HCT116 (cell line): ENCODE results near the gene ZNF490. TPM values are rescaled to one million over a fixed set of nuclear protein-coding genes. Genes with fewer than 3 reads are reported as not detected.
A peak's percentile ranks its signal among the peaks of the same experiment; 100 is the strongest.

Source experiments
- ATAC-seq: fragments of 200-7000 bp; cut with Tn5 transposase; 2 replicates; pipeline ENCODE4 v1.9.1; 2020; ENCODE audit warnings: mild to moderate bottlenecking, moderate library complexity
- BruUV-seq: library from RNA; stranded (reverse); fragments of 400-500 nt; replicated peaks from 2 replicates; lab custom pipeline; 2021; lab: Mats Ljungman, UMichigan
- CTCF ChIA-PET: fragments of 300-600 bp; sonication (Branson Sonifier 250); formaldehyde crosslinking; loops from one replicate; lab custom pipeline; 2021; ENCODE audit warnings: antibody characterized with exemption; lab: Charles Lee
- POLR2A ChIA-PET: fragments of 300-600, 350-600 bp; sonication (Branson Sonifier 250); formaldehyde crosslinking; loops from one replicate; lab custom pipeline; 2021; ENCODE audit warnings: antibody characterized with exemption; lab: Charles Lee
- RAD21 ChIA-PET, 2 experiments: fragments of 300-600 bp; sonication (Branson Sonifier 250); formaldehyde crosslinking; loops; one replicate each; lab custom pipeline; 2023; ENCODE audit warnings: low total read pairs in 2 of 2; ENCODE audit not compliant: uncharacterized antibody in 2 of 2, unreplicated experiment in 2 of 2, low non-redundant PET in 1 of 2; lab: Charles Lee
- DNase-seq: peaks from one replicate; pipeline ENCODE4 v3.0.0-alpha.2; 2010; ENCODE audit warnings: low read depth, low spot score
- H2AFZ ChIP-seq: fragments of 200-600 bp; shearing (Covaris generic), sonication (generic); 2 replicates; pipeline ENCODE4 v1.6.1; 2017; ENCODE audit warnings: low read depth, mixed run types, mixed read lengths, antibody characterized with exemption, low read length; ENCODE audit not compliant: poor library complexity, severe bottlenecking
- H3K27ac ChIP-seq: 2 replicates; pipeline ENCODE4 v1.5.1; 2012; ENCODE audit warnings: low read depth, low read length
- H3K27me3 ChIP-seq: fragments of 200-600 bp; sonication (generic); 2 replicates; pipeline ENCODE4 v1.6.1; 2016; ENCODE audit warnings: mixed run types, low read length, mixed read lengths; ENCODE audit not compliant: insufficient read depth
- H3K36me3 ChIP-seq, 2 experiments: fragments of 200-500 bp in 1 of 2; fragments of 200-600 bp in 1 of 2; sonication (Bioruptor generic) in 1 of 2; sonication (generic) in 1 of 2; 2 replicates each; pipeline versions ENCODE4 v1.5.1 to v1.6.1; 2014 to 2016; ENCODE audit warnings: low read length in 2 of 2, inconsistent platforms in 1 of 2, mixed read lengths in 1 of 2, mixed run types in 1 of 2; ENCODE audit not compliant: insufficient read depth in 2 of 2, control insufficient read depth in 1 of 2
- H3K4me1 ChIP-seq, 2 experiments: fragments of 200-600 bp in 1 of 2; sonication (generic) in 1 of 2; 2 replicates each; pipeline versions ENCODE4 v1.5.1 to v1.6.1; 2012 to 2017; ENCODE audit warnings: low read length in 2 of 2, inconsistent platforms in 1 of 2, mild to moderate bottlenecking in 1 of 2, mixed read lengths in 1 of 2, mixed run types in 1 of 2, moderate library complexity in 1 of 2; ENCODE audit not compliant: insufficient read depth in 2 of 2, control insufficient read depth in 1 of 2
- H3K4me2 ChIP-seq: fragments of 200-600 bp; sonication (generic); 2 replicates; pipeline ENCODE4 v1.6.1; 2017; ENCODE audit warnings: mixed run types, low read length, mixed read lengths
- H3K4me3 ChIP-seq, 2 experiments: fragments of 200-600 bp in 1 of 2; sonication (generic) in 1 of 2; replicated peaks in 1 of 2; 2 replicates each; pipeline ENCODE4 v1.5.1; 2011 to 2016; ENCODE audit warnings: low read length in 2 of 2, control low read depth in 1 of 2, low read depth in 1 of 2, mild to moderate bottlenecking in 1 of 2, mixed read lengths in 1 of 2, mixed run types in 1 of 2
- H3K79me2 ChIP-seq: fragments of 200-600 bp; sonication (generic); 2 replicates; pipeline ENCODE4 v1.6.1; 2017; ENCODE audit warnings: mild to moderate bottlenecking, mixed run types, low read length, moderate library complexity, mixed read lengths; ENCODE audit not compliant: insufficient read depth
- H3K9ac ChIP-seq: fragments of 200-600 bp; sonication (generic); 2 replicates; pipeline ENCODE4 v1.6.1; 2016; ENCODE audit warnings: low read length, mixed read lengths
- H3K9me2 ChIP-seq: fragments of 200-600 bp; sonication (generic), shearing (Covaris generic); 2 replicates; pipeline ENCODE4 v1.6.1; 2017; ENCODE audit warnings: mixed run types, mild to moderate bottlenecking, moderate library complexity; ENCODE audit not compliant: insufficient read depth
- H3K9me3 ChIP-seq, 2 experiments: fragments of 200-500 bp in 1 of 2; fragments of 200-600 bp in 1 of 2; sonication (Bioruptor generic) in 1 of 2; sonication (generic) in 1 of 2; 2 replicates each; pipeline ENCODE4 v1.6.1; 2014 to 2017; ENCODE audit warnings: low read length in 2 of 2, mixed read lengths in 2 of 2, inconsistent platforms in 1 of 2, low read depth in 1 of 2, mild to moderate bottlenecking in 1 of 2, mixed run types in 1 of 2, moderate library complexity in 1 of 2; ENCODE audit not compliant: control insufficient read depth in 1 of 2, insufficient read depth in 1 of 2
- H4K20me1 ChIP-seq: fragments of 200-600 bp; sonication (generic), shearing (Covaris generic); 2 replicates; pipeline ENCODE4 v1.6.1; 2017; ENCODE audit warnings: mixed run types, mild to moderate bottlenecking, moderate library complexity; ENCODE audit not compliant: insufficient read depth
- EGR1 ChIP-seq: IDR thresholded peaks from 2 replicates; pipeline ENCODE4 v1.6.1; 2012; ENCODE audit warnings: low read depth
- EZH2 ChIP-seq: fragments of 200-600 bp; sonication (generic); IDR thresholded peaks from 2 replicates; pipeline ENCODE4 v1.6.1; 2017; ENCODE audit warnings: antibody characterized with exemption, mixed run types
- FOSL1 ChIP-seq: IDR thresholded peaks from 2 replicates; pipeline ENCODE4 v1.6.1; 2012; ENCODE audit warnings: low read depth
- RAD21 ChIP-seq: IDR thresholded peaks from 2 replicates; pipeline ENCODE4 v1.6.1; 2012; ENCODE audit warnings: low read depth, mild to moderate bottlenecking
- SIN3A ChIP-seq: IDR thresholded peaks from 2 replicates; pipeline ENCODE4 v1.6.1; 2012; ENCODE audit warnings: low read depth
- SP1 ChIP-seq: IDR thresholded peaks from 2 replicates; pipeline ENCODE4 v1.6.1; 2012; ENCODE audit warnings: low read depth
- TCF7L2 ChIP-seq: IDR thresholded peaks from 2 replicates; pipeline ENCODE4 v1.7.0; 2011; ENCODE audit warnings: borderline replicate concordance, inconsistent platforms; ENCODE audit not compliant: insufficient read depth, insufficient read length; ENCODE audit errors: extremely low read depth
- ZNF274 ChIP-seq: fragments of 200-500 bp; sonication (Bioruptor generic); IDR thresholded peaks from 2 replicates; pipeline ENCODE4 v1.6.1; 2014; ENCODE audit warnings: mild to moderate bottlenecking, low read depth, low read length, inconsistent platforms
- intact Hi-C: fragments of 100-400 bp; cut with micrococcal nuclease; formaldehyde crosslinking; loops from 2 replicates; pipeline ENCODE4 v1.10.0; 2022
- total RNA-seq: library from RNA; stranded (reverse); gene quantifications from one replicate; pipeline ENCODE4 v1.2.1, GENCODE V29; 2021; ENCODE audit not compliant: unreplicated experiment
- TF ChIP-seq, protein P1 (sequence below): IDR thresholded peaks from 2 replicates; pipeline ENCODE4 v1.6.1; 2011; ENCODE audit warnings: mild to moderate bottlenecking, low read length, moderate library complexity; ENCODE audit not compliant: insufficient replicate concordance; ENCODE audit errors: extremely low read depth
- TF ChIP-seq, protein P2 (sequence below): IDR thresholded peaks from 2 replicates; pipeline ENCODE4 v1.6.1; 2012

The ZNF490 gene
- total RNA-seq, 1 experiment from 2014 or later: 5.8 TPM

DNA sequence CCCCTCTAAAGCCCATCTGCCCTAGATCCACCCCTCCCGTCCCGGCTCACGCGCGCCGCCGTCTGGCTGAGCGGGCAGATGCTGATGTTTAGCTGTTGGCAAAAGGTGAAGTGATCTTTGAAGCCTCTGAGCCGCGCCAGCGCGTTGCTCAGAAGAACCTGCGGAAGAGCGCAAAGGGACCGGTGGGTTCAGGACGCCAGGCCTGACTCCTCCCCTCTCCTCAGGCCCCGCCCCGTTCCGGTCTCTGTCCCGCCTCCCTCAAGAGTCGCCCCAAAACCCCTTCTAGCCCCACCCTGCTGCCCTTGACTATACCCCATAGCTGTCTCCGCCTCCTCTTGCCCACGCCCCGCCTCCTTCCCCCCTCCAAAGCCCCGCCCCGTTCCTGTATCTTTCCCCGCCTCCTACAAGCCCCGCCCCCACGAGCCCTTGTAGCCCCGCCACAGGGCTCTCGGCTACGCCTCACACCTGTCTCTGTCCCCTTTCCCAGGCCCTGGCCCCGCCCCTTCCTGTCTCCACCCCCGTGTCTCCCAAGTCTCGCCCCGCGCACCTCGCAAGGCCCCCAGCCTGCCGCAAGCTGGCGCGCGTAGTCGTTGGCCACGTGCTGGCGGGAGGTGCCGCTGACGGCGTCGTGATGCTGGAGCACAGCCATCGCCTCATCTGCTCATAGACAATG, 46.4 kb upstream of the ZNF490 start:
- no peaks in the 10 kb centered on the region for H4K20me1 ChIP-seq
- H3K4me3 ChIP-seq: no peak overlapping the region
- no peak overlapping the region for H3K4me2 ChIP-seq
- intact Hi-C loops: no loop called here
- H3K9me2 ChIP-seq: no peaks in the 10 kb centered on the region
- no peaks in the 10 kb centered on the region for H3K79me2 ChIP-seq
- H3K27ac ChIP-seq: no peak overlapping the region
- ChIA-PET RAD21 (interaction anchor here in 1 of 2 experiments (0.7 kb wide), 1 partner anchor 15 kb away, joined by 7 read pairs; no protein-coding TSS in a partner anchor), POLR2A (no interaction called here), CTCF (no interaction called here)
- no peak for DNase-seq
- no peak overlapping the region for H2AFZ ChIP-seq
- ATAC-seq: peak; percentile 80
- no TSS peak for BruUV-seq
- H3K36me3 ChIP-seq: peaks cover 0 to 10% of the 10 kb centered on the region in 2 experiments; a peak in 2 of 4 replicates
- H3K4me1 ChIP-seq: no peaks in the 10 kb centered on the region
- TF ChIP-seq RAD21: no peak
- TF ChIP-seq SIN3A: no peak
- no peak for TF ChIP-seq SP1
- TF ChIP-seq TCF7L2: no peak
- no peaks in the 10 kb centered on the region for H3K9me3 ChIP-seq
- H3K9ac ChIP-seq: no peak overlapping the region
- no peaks in the 10 kb centered on the region for H3K27me3 ChIP-seq

DNA sequence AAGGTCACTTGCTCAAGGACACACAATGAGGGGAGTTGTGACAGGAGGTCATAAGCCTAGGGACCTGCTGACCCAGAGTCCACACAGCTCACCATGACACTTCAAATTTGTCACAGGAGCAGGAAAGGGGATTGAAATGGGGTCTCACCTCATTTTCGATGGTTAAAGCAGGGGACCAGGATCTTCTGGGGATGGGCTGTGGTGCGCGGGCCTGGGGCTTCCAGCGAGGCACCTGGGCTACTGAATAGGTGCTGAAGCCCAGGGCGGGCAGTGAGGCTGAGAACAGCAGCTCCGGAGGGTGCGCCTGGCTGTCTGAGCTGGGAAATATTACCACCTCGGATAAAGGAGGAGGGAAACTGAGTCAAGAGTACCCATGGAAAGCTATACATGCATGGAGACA, 44.9 kb upstream of the ZNF490 start:
- no peaks in the 10 kb centered on the region for H3K79me2 ChIP-seq
- ChIA-PET RAD21 (no interaction called here), CTCF (interaction anchor here (1.1 kb wide), 1 partner anchor 17 kb away, joined by 3 read pairs; no protein-coding TSS in a partner anchor), POLR2A (no interaction called here)
- no peak for TF ChIP-seq EGR1
- TF ChIP-seq, protein P1, sequence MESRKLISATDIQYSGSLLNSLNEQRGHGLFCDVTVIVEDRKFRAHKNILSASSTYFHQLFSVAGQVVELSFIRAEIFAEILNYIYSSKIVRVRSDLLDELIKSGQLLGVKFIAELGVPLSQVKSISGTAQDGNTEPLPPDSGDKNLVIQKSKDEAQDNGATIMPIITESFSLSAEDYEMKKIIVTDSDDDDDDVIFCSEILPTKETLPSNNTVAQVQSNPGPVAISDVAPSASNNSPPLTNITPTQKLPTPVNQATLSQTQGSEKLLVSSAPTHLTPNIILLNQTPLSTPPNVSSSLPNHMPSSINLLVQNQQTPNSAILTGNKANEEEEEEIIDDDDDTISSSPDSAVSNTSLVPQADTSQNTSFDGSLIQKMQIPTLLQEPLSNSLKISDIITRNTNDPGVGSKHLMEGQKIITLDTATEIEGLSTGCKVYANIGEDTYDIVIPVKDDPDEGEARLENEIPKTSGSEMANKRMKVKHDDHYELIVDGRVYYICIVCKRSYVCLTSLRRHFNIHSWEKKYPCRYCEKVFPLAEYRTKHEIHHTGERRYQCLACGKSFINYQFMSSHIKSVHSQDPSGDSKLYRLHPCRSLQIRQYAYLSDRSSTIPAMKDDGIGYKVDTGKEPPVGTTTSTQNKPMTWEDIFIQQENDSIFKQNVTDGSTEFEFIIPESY: no peak
- no peak for TF ChIP-seq ZNF274
- TF ChIP-seq TCF7L2: no peak
- no peak for TF ChIP-seq EZH2
- TF ChIP-seq FOSL1: no peak
- TF ChIP-seq, protein P2, sequence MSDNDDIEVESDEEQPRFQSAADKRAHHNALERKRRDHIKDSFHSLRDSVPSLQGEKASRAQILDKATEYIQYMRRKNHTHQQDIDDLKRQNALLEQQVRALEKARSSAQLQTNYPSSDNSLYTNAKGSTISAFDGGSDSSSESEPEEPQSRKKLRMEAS: no peak
- H3K4me2 ChIP-seq: no peak overlapping the region
- H2AFZ ChIP-seq: no peak overlapping the region
- no peak overlapping the region for H3K9ac ChIP-seq
- no peaks in the 10 kb centered on the region for H4K20me1 ChIP-seq
- DNase-seq (no peak), ATAC-seq (no peak)
- no peaks in the 10 kb centered on the region for H3K4me1 ChIP-seq
- no peak overlapping the region for H3K27ac ChIP-seq
- peaks cover 0 to 5% of the 10 kb centered on the region in 2 experiments; a peak in 2 of 4 replicates for H3K36me3 ChIP-seq
- H3K4me3 ChIP-seq: no peak overlapping the region
- no peaks in the 10 kb centered on the region for H3K9me3 ChIP-seq
- no TSS peak for BruUV-seq
- H3K9me2 ChIP-seq: no peaks in the 10 kb centered on the region
- intact Hi-C loops: no loop called here
- H3K27me3 ChIP-seq: no peaks in the 10 kb centered on the region
